ENCODE data around the gene NCAPG. TPM values are rescaled to one million over a fixed set of nuclear protein-coding genes. Genes with fewer than 3 reads are reported as not detected.

Gene NCAPG
- total RNA-seq (2014; rRNA removed; shearing (Covaris generic)) = 99.9 and 104 TPM in 2 replicates

- peak; percentile 99 for DNase-seq (ENCODE audit: low read depth)
Observed at GRCh38 chr4:17810260-17811077, at the start of gene NCAPG, which contains the start of gene DCAF16. Gene NCAPG (plus strand): TSS chr4:17810979. CDS start chr4:17811078, 99 bp downstream. Gene DCAF16 (minus strand): TSS chr4:17810757. CDS start chr4:17804141, 6,616 bp downstream.

GRCh38 chr4:17761062-17761461, 49.7 kb upstream of the NCAPG start:
- DNase-seq (ENCODE audit: low read depth) = no peak

GRCh38 chr4:17762726-17763125, 48.1 kb upstream of the NCAPG start:
- no peak for DNase-seq (ENCODE audit: low read depth)

- no peak for DNase-seq (ENCODE audit: low read depth)
Observed at GRCh38 chr4:17763416-17763815, 47.4 kb upstream of the NCAPG start.

- DNase-seq (ENCODE audit: low read depth) = no peak
Observed at GRCh38 chr4:17763931-17764330, 46.8 kb upstream of the NCAPG start.

- DNase-seq (ENCODE audit: low read depth) = no peak
Observed at GRCh38 chr4:17765514-17766286, 45.1 kb upstream of the NCAPG start.

GRCh38 chr4:17766826-17767458, 43.8 kb upstream of the NCAPG start:
- DNase-seq (ENCODE audit: low read depth) = no peak

GRCh38 chr4:17769406-17770174, 41.2 kb upstream of the NCAPG start:
- no peak for DNase-seq (ENCODE audit: low read depth)

- no peak for DNase-seq (ENCODE audit: low read depth)
Observed at GRCh38 chr4:17770845-17771244, 39.9 kb upstream of the NCAPG start.

GRCh38 chr4:17771284-17771908, 39.4 kb upstream of the NCAPG start:
- DNase-seq (ENCODE audit: low read depth) = no peak

GRCh38 chr4:17773135-17773698, 37.6 kb upstream of the NCAPG start:
- DNase-seq (ENCODE audit: low read depth) = no peak

GRCh38 chr4:17778431-17778830, 32.3 kb upstream of the NCAPG start:
- no peak for DNase-seq (ENCODE audit: low read depth)

GRCh38 chr4:17780501-17781299, 30.1 kb upstream of the NCAPG start:
- DNase-seq (ENCODE audit: low read depth) = peak; percentile 32

GRCh38 chr4:17781300-17782287, 29.2 kb upstream of the NCAPG start, which contains the start of gene FAM184B:
Gene FAM184B (minus strand): TSS chr4:17781621. CDS start chr4:17781299, 322 bp downstream.
- DNase-seq (ENCODE audit: low read depth) = peak; percentile 17

- no peak for DNase-seq (ENCODE audit: low read depth)
Observed at GRCh38 chr4:17785858-17786257, 24.9 kb upstream of the NCAPG start.

GRCh38 chr4:17786567-17786966, 24.2 kb upstream of the NCAPG start:
- DNase-seq (ENCODE audit: low read depth) = no peak

GRCh38 chr4:17787315-17787714, 23.5 kb upstream of the NCAPG start:
- DNase-seq (ENCODE audit: low read depth) = peak; percentile 41

GRCh38 chr4:17788956-17789355, 21.8 kb upstream of the NCAPG start:
- no peak for DNase-seq (ENCODE audit: low read depth)
